RCC 7860 (cell line): Measurements from ENCODE around the gene LRBA.

Experiments used
- DNase-seq: peaks from one replicate; pipeline ENCODE4 v3.0.0-alpha.2; 2015; ENCODE audit warnings: low spot score
- FAIRE-seq: peaks from 2 replicates; lab custom pipeline; 2012; peaks lifted over from hg19 to GRCh38; lab: Jason Lieb, UNC

The LRBA gene

DNA sequence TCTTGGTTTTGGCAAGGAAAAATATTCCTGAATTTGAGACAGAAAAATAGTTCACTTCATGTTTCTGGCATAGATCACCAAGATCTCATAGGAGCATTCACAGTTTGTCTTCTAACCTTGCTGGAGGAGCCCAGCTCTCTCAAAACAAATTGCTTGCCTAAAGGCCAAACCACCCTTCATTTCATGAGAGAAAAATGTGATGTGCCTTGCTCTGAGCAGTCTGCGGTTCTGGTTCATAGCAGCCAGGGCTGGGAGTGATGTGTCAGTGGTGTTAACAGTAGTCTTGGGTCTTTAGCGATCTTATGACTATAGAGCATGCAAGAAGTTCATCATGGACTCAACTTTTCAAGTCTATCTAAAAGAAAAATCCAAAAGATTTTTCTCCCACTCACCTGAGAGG is 753.5 kb downstream of the LRBA start:
- no peak for FAIRE-seq
- no peak for DNase-seq

GRCh38 chr4:150259861-150260567 is 755.1 kb downstream of the LRBA start:
- FAIRE-seq (no peak), DNase-seq (no peak)

DNA sequence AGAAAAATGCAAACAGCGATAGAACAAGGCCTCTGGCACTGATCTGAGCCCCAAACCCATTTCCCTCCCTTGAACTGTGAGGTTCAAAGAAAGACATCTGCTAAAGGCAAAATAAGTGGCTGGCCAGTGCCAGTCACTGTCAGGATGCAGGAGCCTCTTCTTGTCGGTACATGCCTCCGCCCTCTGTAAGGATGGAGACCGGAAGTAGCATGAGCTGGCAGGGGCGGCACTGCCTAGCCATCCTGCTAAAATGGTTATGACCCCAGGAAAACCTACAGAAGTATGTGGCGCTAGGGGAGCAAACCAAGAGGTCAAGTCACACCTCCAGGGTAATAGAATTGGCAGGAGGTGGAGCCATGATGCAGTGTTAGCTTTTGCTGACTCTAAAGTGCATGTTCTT is 756.5 kb downstream of the LRBA start:
- FAIRE-seq (no peak), DNase-seq (no peak)

DNA sequence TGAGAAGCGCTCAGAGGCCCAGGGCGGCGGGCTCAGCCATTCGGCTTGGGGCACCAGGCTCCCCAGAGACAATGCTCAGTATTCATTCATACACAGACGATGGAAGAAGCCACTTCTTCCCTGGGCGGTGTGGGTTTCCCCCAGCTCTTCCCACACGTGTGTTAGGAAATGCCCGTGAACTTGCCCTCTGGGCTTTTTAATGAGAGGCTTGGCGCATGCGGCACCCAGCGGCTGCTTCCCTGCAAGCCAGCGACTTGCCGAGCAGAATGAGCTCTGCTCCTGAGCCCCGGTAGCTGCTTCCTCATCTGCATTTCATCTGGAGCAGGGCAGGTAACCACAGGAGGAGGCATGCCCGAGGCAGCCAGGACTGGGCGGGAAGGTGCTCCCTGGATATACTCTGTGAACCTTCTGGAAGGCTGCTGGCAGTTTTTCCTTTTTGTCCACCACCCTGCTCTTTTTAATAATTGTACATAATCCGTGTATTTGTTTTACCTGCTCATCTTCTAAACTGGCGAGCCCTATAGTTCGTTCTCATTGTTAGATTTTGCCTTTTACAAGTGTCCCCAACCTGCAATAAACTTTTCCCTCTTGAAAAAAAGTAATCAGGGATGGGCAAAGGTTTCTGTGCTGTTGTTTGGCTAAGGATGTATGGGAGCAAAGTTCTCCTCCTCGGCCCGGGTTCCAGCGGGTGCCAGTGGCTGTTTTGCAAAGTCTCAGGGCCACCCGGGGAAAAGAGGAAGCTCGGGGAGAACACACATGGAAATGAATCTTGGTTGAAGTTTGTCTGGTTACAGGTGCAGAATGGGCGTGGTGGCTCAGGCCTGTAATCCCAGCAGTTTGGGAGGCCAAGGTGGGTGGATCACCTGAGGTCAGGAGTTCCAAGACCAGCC is 758.0 kb downstream of the LRBA start:
- no peak for DNase-seq

GRCh38 chr4:150256225-150256620 is 758.9 kb downstream of the LRBA start:
- FAIRE-seq (no peak), DNase-seq (no peak)

More for the DNA sequence above, 758.0 kb downstream of the LRBA start:
- FAIRE-seq, result no peak

DNA sequence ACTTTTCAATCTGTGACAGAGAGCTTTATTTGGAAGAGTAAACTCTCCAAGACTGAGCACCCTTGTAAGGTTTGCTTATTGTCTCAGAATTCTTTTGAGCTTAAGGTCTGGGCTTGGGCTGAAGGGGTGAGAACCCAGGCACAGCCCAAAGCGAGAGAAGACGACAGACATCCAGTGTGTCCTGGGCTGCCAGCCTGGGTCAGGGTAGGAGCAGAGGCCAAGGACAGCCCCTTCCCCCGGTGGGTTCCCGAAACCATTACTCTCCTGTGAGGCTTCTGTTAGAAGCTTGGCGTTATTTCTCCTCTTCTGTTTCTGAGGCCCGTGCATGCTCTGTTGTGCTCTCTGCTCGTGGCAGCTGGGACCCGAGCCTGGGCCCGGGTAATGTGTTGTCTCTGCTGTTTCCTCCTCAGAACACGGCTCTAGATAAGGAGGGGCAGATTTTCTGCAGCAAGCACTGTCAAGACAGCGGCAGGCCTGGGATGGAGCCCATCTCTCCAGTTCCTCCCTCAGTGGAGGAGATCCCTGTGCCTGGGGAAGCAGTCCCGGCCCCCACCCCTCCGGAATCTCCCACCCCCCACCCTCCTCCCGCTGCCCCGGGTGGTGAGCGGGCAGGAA is 759.4 kb downstream of the LRBA start:
- DNase-seq (no peak), FAIRE-seq (no peak)

DNA sequence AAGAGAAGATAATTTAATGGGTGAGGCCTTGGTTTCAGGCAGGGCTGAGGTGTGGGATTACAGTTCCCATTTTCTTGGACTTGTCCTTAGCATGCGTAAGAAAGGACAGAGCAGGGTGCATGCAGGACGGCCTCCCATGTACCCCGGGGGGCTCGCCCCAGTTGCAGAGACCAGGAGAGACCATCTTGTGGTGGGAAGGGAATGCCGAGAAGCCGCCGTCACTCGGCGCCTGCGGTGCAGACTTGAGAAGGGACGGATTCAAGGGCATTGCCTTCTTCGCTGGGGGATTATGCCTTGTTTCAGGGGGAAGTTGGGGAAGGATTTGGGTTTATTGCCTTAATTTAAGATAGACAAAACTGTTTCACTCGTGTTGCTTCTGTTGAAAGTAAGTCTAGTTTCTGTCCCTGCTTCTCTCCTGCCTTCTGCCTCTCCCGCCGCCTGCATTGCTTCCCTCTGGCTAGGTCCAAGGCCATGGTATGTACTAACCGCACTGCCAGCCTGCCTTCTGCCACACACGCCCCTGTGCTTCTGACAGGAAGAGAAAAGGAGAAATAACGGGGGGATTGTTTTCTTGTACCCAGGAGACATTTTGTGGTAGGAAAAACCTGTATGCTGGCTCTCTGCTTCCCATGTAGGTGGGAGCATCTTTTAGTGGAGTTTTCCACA is 761.0 kb downstream of the LRBA start:
- no peak for DNase-seq
- no peak for FAIRE-seq

- FAIRE-seq (no peak), DNase-seq (no peak)
Observed at GRCh38 chr4:150253416-150253815, 761.7 kb downstream of the LRBA start.

- DNase-seq, result no peak
- no peak for FAIRE-seq
Observed at GRCh38 chr4:150252741-150253140, 762.3 kb downstream of the LRBA start.

DNA sequence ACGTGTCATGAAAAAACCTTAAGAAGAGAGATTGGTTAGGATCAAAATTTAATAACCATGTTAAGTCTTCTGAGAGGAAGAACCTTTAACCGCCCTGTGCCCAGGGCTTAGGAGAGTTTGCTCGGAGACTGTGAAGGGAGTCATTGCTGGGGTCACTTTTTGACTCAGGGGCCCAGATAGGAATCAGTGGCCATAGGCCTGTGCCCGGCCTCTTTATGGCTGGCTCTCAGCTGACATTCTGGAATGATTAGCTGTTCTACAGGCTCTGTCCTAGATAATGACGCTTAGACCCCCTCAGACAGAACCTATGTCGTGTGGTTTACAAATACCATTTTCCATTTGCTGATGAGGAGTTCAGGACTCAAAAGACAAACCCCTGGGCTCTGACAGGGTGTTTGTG is 762.8 kb downstream of the LRBA start:
- DNase-seq (no peak), FAIRE-seq (no peak)

DNA sequence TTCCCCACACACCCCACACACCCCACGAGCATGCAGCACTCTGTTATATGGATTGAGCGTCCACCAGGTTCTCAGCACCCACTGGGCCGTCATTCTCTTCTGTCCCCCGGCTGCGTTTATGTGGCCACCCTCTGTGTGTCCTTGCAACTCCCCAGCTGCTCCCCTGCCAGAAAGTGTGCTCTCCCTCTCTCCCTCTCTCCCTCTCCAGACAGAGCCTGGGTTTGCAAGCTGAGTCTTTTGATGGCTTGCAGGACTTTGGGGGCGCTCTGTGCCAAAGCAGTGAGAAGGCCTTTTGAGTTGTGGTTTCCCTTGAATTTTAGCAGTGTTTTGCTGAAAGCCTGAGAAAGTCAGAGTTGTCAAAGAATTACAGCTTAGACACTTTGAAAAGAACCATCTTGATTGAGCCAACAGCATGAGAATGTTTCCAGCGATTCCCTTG is 763.3 kb downstream of the LRBA start:
- FAIRE-seq (no peak), DNase-seq (no peak)

DNA sequence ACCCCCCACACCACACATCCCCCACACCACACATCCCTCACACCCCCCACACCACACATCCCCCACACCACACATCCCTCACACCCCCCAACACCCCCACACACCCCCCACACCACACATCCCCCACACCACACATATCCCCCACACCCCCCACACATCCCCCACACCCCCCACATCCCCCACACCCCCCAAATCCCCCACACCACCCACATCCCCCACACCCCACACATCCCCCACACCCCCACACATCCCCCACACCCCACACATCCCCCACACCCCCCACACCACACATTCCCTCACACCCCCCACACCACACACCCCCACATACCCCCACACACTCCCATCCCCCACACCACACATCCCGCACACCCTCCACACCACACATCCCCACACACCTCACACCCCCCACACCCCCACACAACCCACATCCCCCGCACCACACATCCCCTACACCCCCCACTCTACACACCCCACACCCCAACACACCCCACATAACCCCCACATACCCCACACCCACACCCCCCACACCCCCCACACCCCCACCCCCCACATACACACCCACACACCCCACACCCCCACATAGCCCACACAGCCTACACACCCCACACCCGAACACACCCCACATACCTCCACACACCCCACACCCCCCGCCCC is 764.0 kb downstream of the LRBA start:
- DNase-seq (no peak), FAIRE-seq (no peak)

- FAIRE-seq (no peak), DNase-seq (no peak)
Observed at GRCh38 chr4:150250293-150250997, 764.6 kb downstream of the LRBA start.

GRCh38 chr4:150248181-150248580 is 766.9 kb downstream of the LRBA start:
- FAIRE-seq, result no peak
- no peak for DNase-seq

- no peak for FAIRE-seq
Observed at GRCh38 chr4:150247184-150247583, 767.9 kb downstream of the LRBA start.

GRCh38 chr4:150244600-150244999 is 770.5 kb downstream of the LRBA start:
- peak; percentile 55 for DNase-seq
- FAIRE-seq, result peak; percentile 87

More at GRCh38 chr4:150247184-150247583, 767.9 kb downstream of the LRBA start:
- no peak for DNase-seq

DNA sequence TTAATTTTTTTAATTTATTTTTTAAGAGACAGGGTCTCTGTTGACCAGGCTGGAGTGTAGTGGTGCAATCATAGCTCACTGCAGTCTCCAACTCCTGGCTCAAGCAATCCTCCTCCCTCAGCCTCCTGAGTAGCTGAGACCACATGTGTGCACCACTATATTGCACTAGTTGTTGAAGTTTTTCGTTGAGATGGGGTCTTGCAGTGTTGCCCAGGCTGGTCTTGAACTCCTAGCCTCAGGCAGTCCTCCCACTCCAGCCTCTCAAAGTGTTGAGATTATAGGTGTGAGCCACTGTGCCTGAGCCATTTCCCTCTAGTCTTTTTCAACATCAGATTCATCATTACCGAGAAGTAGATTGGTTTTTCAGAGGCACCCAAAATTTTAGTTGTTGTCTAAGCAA is 771.2 kb downstream of the LRBA start:
- DNase-seq (no peak), FAIRE-seq (no peak)

DNA sequence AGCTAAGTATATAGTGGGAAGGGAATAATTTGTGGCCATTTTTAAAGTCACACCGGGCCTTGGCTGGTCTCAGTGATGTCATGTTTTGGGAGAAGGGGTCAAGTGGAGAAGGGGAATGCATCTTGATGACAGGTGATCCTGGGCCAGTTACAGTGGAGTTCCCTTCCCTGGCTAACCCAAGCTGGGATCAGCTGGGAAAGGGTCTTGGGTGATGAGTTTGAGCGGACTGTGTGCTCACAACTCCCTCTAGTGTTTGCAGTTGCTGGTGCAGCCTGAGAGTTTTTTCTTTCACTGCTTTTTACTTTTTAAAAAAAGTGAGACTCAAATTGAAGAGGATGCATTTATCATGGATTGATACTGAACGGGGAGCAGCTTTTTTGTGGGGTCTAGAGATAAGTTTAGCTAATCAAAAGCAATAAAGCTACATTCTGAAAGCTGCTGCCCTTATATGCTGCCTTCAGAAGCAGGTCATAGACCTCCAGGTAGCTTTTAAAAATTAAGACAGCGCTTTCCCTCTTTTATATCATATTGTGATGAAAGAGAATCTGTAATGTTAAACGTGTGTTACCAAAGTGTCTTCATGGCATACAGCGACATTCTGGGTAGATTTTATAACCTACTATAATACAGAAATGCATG is 772.1 kb downstream of the LRBA start:
- DNase-seq (no peak), FAIRE-seq (no peak)

- FAIRE-seq (peak; percentile 71), DNase-seq (peak; percentile 19)
Observed at GRCh38 chr4:150240011-150240410, 775.1 kb downstream of the LRBA start.
